Stimulated activated CD4-positive, alpha-beta T cell treated with anti-CD3 and anti-CD28 coated beads, TNF-alpha, amount 100 ng/mL, for 48 hours (primary cell): ENCODE results near the gene NME3.

Experiments used
- DNase-seq, 3 donors: peaks; one replicate each; pipeline ENCODE4 v3.0.0-alpha.2; 2020; ENCODE audit warnings: low read depth in 3 of 3

NME3 gene

GRCh38 chr16:1780677-1781072 lies 9.3 kb upstream of the NME3 start:
- DNase-seq, result no peak

GRCh38 chr16:1779741-1780676 lies 8.7 kb upstream of the NME3 start:
- DNase-seq, result no peak

- DNase-seq, result no peak
Measured at GRCh38 chr16:1779234-1779701, 7.9 kb upstream of the NME3 start.

GRCh38 chr16:1778200-1779179 lies 7.1 kb upstream of the NME3 start:
- DNase-seq, result no peak

GRCh38 chr16:1777375-1778199 lies 6.2 kb upstream of the NME3 start:
- no peak for DNase-seq

- DNase-seq, result no peak
Measured at GRCh38 chr16:1776991-1777374, 5.6 kb upstream of the NME3 start.

GRCh38 chr16:1776672-1776955 lies 5.3 kb upstream of the NME3 start:
- no peak for DNase-seq

- DNase-seq, result no peak
Measured at GRCh38 chr16:1775846-1776671, 4.7 kb upstream of the NME3 start.

- no peak for DNase-seq
Measured at GRCh38 chr16:1775006-1775845, 3.9 kb upstream of the NME3 start.

GRCh38 chr16:1774448-1774780 lies 3.1 kb upstream of the NME3 start:
- DNase-seq, result no peak

GRCh38 chr16:1773703-1774447 lies 2.5 kb upstream of the NME3 start:
- DNase-seq, result no peak

- DNase-seq, result peak; percentile 72 to 75 (median 73)
Measured at GRCh38 chr16:1772908-1773702, 1.8 kb upstream of the NME3 start, which contains the start of gene MRPS34. Gene MRPS34, minus strand, starts transcription at chr16:1773134. Its CDS starts 15 bp downstream, at chr16:1773119.

GRCh38 chr16:1772362-1772907 lies 1.1 kb upstream of the NME3 start, which contains the start of gene EME2:
Gene EME2, plus strand, starts transcription at chr16:1772810. Its CDS starts 418 bp downstream, at chr16:1773228.
- DNase-seq, result peak in 2 of 3 donors; percentile 45 to 51

- DNase-seq, result no peak
Measured at GRCh38 chr16:1771864-1772361, 570 bp upstream of the NME3 start.

GRCh38 chr16:1770328-1771187 lies 785 bp downstream of the NME3 start:
- DNase-seq, result peak in 2 of 3 donors; percentile 26 to 44

- DNase-seq, result no peak
Measured at GRCh38 chr16:1769402-1770300, 1.7 kb downstream of the NME3 start.
